HUES6 (cell line): Measurements from ENCODE around the gene AP5B1.

ENCODE experiments used
- H3K27ac ChIP-seq: 2 replicates; pipeline ENCODE4 v1.7.0; 2013; ENCODE audit warnings: low read depth, mild to moderate bottlenecking, low read length, inconsistent platforms
- H3K27me3 ChIP-seq: 2 replicates; pipeline ENCODE4 v1.6.1; 2013; ENCODE audit warnings: low read length; ENCODE audit not compliant: control insufficient read depth, insufficient read depth
- H3K36me3 ChIP-seq: 2 replicates; pipeline ENCODE4 v1.6.1; 2013; ENCODE audit warnings: low read length; ENCODE audit not compliant: control insufficient read depth, insufficient read depth
- H3K4me1 ChIP-seq: 2 replicates; pipeline ENCODE4 v1.6.1; 2013; ENCODE audit warnings: low read length; ENCODE audit not compliant: control insufficient read depth, insufficient read depth
- H3K4me3 ChIP-seq: 2 replicates; pipeline ENCODE4 v1.5.1; 2013; ENCODE audit warnings: low read depth, low read length
- H3K9ac ChIP-seq: one replicate; pipeline ENCODE4 v1.6.1; 2013; ENCODE audit warnings: mild to moderate bottlenecking, low read length
- H3K9me3 ChIP-seq: 2 replicates; pipeline ENCODE4 v1.6.1; 2013; ENCODE audit warnings: low read depth, low read length; ENCODE audit not compliant: control insufficient read depth, insufficient read depth

The AP5B1 gene

GRCh38 chr11:65790104-65790901, 9.5 kb upstream of the AP5B1 start:
- no peak overlapping the region for H3K4me3 ChIP-seq
- no peak overlapping the region for H3K9ac ChIP-seq
- H3K27ac ChIP-seq = no peak overlapping the region
- no peaks in the 10 kb centered on the region for H3K9me3 ChIP-seq
- peaks cover 39% of the 10 kb centered on the region for H3K27me3 ChIP-seq
- H3K36me3 ChIP-seq = peaks cover 11% of the 10 kb centered on the region
- peaks cover 34% of the 10 kb centered on the region for H3K4me1 ChIP-seq

- no peaks in the 10 kb centered on the region for H3K9me3 ChIP-seq
- peaks cover 34% of the 10 kb centered on the region for H3K4me1 ChIP-seq
- H3K9ac ChIP-seq = no peak overlapping the region
- peaks cover 3% of the 10 kb centered on the region for H3K36me3 ChIP-seq
- no peak overlapping the region for H3K27ac ChIP-seq
- peaks cover 48% of the 10 kb centered on the region for H3K27me3 ChIP-seq
- no peak overlapping the region; the same call in 1 of the 2 replicates for H3K4me3 ChIP-seq
Observed at GRCh38 chr11:65789230-65790103, 8.7 kb upstream of the AP5B1 start.

GRCh38 chr11:65788821-65789220, 8.0 kb upstream of the AP5B1 start:
- peak overlapping the region; percentile 75 for H3K4me3 ChIP-seq
- peak overlapping the region; percentile 34 for H3K9ac ChIP-seq
- peaks cover 54% of the 10 kb centered on the region for H3K27me3 ChIP-seq
- H3K4me1 ChIP-seq = peaks cover 41% of the 10 kb centered on the region
- no peak overlapping the region for H3K27ac ChIP-seq
- H3K9me3 ChIP-seq = no peaks in the 10 kb centered on the region
- H3K36me3 ChIP-seq = no peaks in the 10 kb centered on the region

- peaks cover 37% of the 10 kb centered on the region for H3K4me1 ChIP-seq
- H3K36me3 ChIP-seq = no peaks in the 10 kb centered on the region
- peak overlapping the region; percentile 75 for H3K4me3 ChIP-seq
- peaks cover 59% of the 10 kb centered on the region for H3K27me3 ChIP-seq
- H3K9me3 ChIP-seq = no peaks in the 10 kb centered on the region
- H3K9ac ChIP-seq = peak overlapping the region; percentile 62
- no peak overlapping the region; the same call in 1 of the 2 replicates for H3K27ac ChIP-seq
Observed at GRCh38 chr11:65787649-65788622, 7.2 kb upstream of the AP5B1 start.

GRCh38 chr11:65786786-65787636, 6.2 kb upstream of the AP5B1 start, which contains the start of gene OVOL1:
Gene OVOL1 (plus strand): TSS chr11:65787063. CDS start chr11:65787374, 311 bp downstream.
- no peaks in the 10 kb centered on the region for H3K9me3 ChIP-seq
- no peaks in the 10 kb centered on the region for H3K36me3 ChIP-seq
- peaks cover 37% of the 10 kb centered on the region for H3K4me1 ChIP-seq
- peak within 1 kb of the TSS; percentile 62 for H3K9ac ChIP-seq
- H3K4me3 ChIP-seq = peak within 1 kb of the TSS; percentile 75
- peaks cover 68% of the 10 kb centered on the region for H3K27me3 ChIP-seq
- no peak within 1 kb of the TSS; the same call in 1 of the 2 replicates for H3K27ac ChIP-seq

- Histone ChIP-seq H3K27me3 (peaks cover 75% of the 10 kb centered on the region), H3K27ac (no peak overlapping the region), H3K9ac (no peak overlapping the region), H3K4me3 (peak overlapping the region; percentile 47), H3K4me1 (peaks cover 39% of the 10 kb centered on the region), H3K9me3 (no peaks in the 10 kb centered on the region), H3K36me3 (no peaks in the 10 kb centered on the region)
Observed at GRCh38 chr11:65786008-65786785, 5.4 kb upstream of the AP5B1 start.

- Histone ChIP-seq H3K4me1 (peaks cover 34% of the 10 kb centered on the region), H3K27ac (no peak overlapping the region), H3K36me3 (no peaks in the 10 kb centered on the region), H3K9ac (no peak overlapping the region), H3K27me3 (peaks cover 75% of the 10 kb centered on the region), H3K9me3 (no peaks in the 10 kb centered on the region), H3K4me3 (peak overlapping the region; percentile 47; the same call in 1 of the 2 replicates)
Observed at GRCh38 chr11:65785319-65786007, 4.7 kb upstream of the AP5B1 start.

- Histone ChIP-seq H3K4me3 (no peak overlapping the region), H3K4me1 (peaks cover 14% of the 10 kb centered on the region), H3K9me3 (no peaks in the 10 kb centered on the region), H3K27ac (no peak overlapping the region), H3K36me3 (peaks cover 15% of the 10 kb centered on the region), H3K9ac (no peak overlapping the region), H3K27me3 (peaks cover 59% of the 10 kb centered on the region)
Observed at GRCh38 chr11:65782816-65783228, 2.0 kb upstream of the AP5B1 start.
